GM21825 (cell line): Measurements from ENCODE around the gene PDIK1L.

Experiments
- ATAC-seq: cut with Tn5 transposase; IDR thresholded peaks from one replicate; pipeline ENCODE4 v1.9.1; 2021; ENCODE audit warnings: mild to moderate bottlenecking, moderate library complexity; ENCODE audit not compliant: unreplicated experiment

The PDIK1L gene

GRCh38 chr1:26169198-26169554, 57.6 kb downstream of the PDIK1L start:
- ATAC-seq = no peak

GRCh38 chr1:26169669-26170471, 58.2 kb downstream of the PDIK1L start, which contains the start of gene ZNF593:
ZNF593 (plus strand) TSS chr1:26169908; CDS start chr1:26169984, 76 bp downstream.
- ATAC-seq = peak; percentile 89

- ATAC-seq = no peak
Measured at GRCh38 chr1:26170472-26170821, 58.8 kb downstream of the PDIK1L start.

- no peak for ATAC-seq
Measured at GRCh38 chr1:26171084-26172072, 59.8 kb downstream of the PDIK1L start, which contains the start of gene ZNF593OS. ZNF593OS (minus strand) TSS chr1:26171832; CDS start chr1:26171661, 171 bp downstream.
